HepG2 (cell line): Measurements from ENCODE around the gene HSP90AA1. TPM values are rescaled to one million over a fixed set of nuclear protein-coding genes. Genes with fewer than 3 reads are reported as not detected.

ENCODE experiments used
- ATM ChIP-seq: fragments of 450-650 bp; IDR thresholded peaks from 2 replicates; pipeline ENCODE4 v1.7.1; 2017; ENCODE audit warnings: mild to moderate bottlenecking, borderline replicate concordance
- HMGXB4 ChIP-seq, 2 experiments: sonication (generic) in 1 of 2; formaldehyde crosslinking in 1 of 2; IDR thresholded peaks; 2 replicates each; pipeline versions ENCODE4 v1.4.0 to v1.6.1; 2018 to 2020; ENCODE audit warnings: missing genetic modification reagents in 2 of 2, borderline replicate concordance in 1 of 2, low read depth in 1 of 2, mild to moderate bottlenecking in 1 of 2, missing biosample characterization in 1 of 2
- IKZF4 ChIP-seq: sonication (generic); formaldehyde crosslinking; IDR thresholded peaks from 2 replicates; pipeline ENCODE4 v1.5.1; 2020; ENCODE audit warnings: borderline replicate concordance, mild to moderate bottlenecking, low read depth, missing genetic modification reagents; ENCODE audit errors: not compliant biosample characterization
- ISX ChIP-seq: sonication (generic); formaldehyde crosslinking; conservative IDR thresholded peaks from 2 replicates; pipeline ENCODE4 v1.5.0; 2020; ENCODE audit warnings: missing genetic modification reagents
- KAT7 ChIP-seq: IDR thresholded peaks from 2 replicates; pipeline ENCODE4 v1.6.1; 2018; ENCODE audit warnings: borderline replicate concordance, missing compliant biosample characterization
- KDM2A ChIP-seq: sonication (generic); formaldehyde crosslinking; IDR thresholded peaks from 2 replicates; pipeline ENCODE4 v1.4.0; 2020; ENCODE audit warnings: low read depth, missing genetic modification reagents, borderline replicate concordance
- KDM5B ChIP-seq: sonication (generic); formaldehyde crosslinking; IDR thresholded peaks from 2 replicates; pipeline ENCODE4 v1.4.0; 2020; ENCODE audit warnings: missing genetic modification reagents, mild to moderate bottlenecking, borderline replicate concordance
- MAFF ChIP-seq: IDR thresholded peaks from 2 replicates; pipeline ENCODE4 v1.6.1; 2011; ENCODE audit warnings: low read depth, low read length, improper control_type of control experiment
- NR2C2 ChIP-seq: sonication (generic); formaldehyde crosslinking; IDR thresholded peaks from 2 replicates; pipeline ENCODE4 v1.4.0; 2020; ENCODE audit warnings: missing genetic modification reagents, mild to moderate bottlenecking, moderate library complexity, borderline replicate concordance
- NR2F2 ChIP-seq: IDR thresholded peaks from 2 replicates; pipeline ENCODE4 v1.6.1; 2012; ENCODE audit warnings: low read depth, inconsistent platforms, borderline replicate concordance
- PITX1 ChIP-seq: sonication (generic); formaldehyde crosslinking; IDR thresholded peaks from 2 replicates; pipeline ENCODE4 v1.5.1; 2020; ENCODE audit warnings: mild to moderate bottlenecking, missing genetic modification reagents
- REL ChIP-seq: sonication (generic); formaldehyde crosslinking; conservative IDR thresholded peaks from 2 replicates; pipeline ENCODE4 v1.8.0; 2022; ENCODE audit warnings: mild to moderate bottlenecking, missing genetic modification reagents, moderate library complexity
- SAP130 ChIP-seq: IDR thresholded peaks from 2 replicates; pipeline ENCODE4 v1.6.1; 2016; ENCODE audit warnings: low read depth
- SP2 ChIP-seq: sonication (generic); formaldehyde crosslinking; IDR thresholded peaks from 2 replicates; pipeline ENCODE4 v1.5.1; 2020; ENCODE audit warnings: mild to moderate bottlenecking, missing genetic modification reagents
- STAG1 ChIP-seq: sonication (generic); formaldehyde crosslinking; IDR thresholded peaks from 2 replicates; pipeline ENCODE4 v1.4.0; 2020; ENCODE audit warnings: missing genetic modification reagents
- TERF1 ChIP-seq: sonication (generic); formaldehyde crosslinking; IDR thresholded peaks from 2 replicates; pipeline ENCODE4 v1.8.0; 2022; ENCODE audit warnings: mild to moderate bottlenecking, missing genetic modification reagents, moderate library complexity
- THAP11 ChIP-seq: IDR thresholded peaks from 2 replicates; pipeline ENCODE4 v1.6.1; 2016; ENCODE audit warnings: missing biosample characterization, missing genetic modification reagents
- TRIM24 ChIP-seq: sonication (generic); formaldehyde crosslinking; IDR thresholded peaks from 2 replicates; pipeline ENCODE4 v1.8.0; 2022; ENCODE audit warnings: mild to moderate bottlenecking, missing genetic modification reagents
- XRCC5 ChIP-seq: fragments of 200-400 bp; formaldehyde crosslinking; optimal IDR thresholded peaks from 2 replicates; pipeline ENCODE3; 2017; ENCODE audit warnings: mild to moderate bottlenecking, low read length
- ZFX ChIP-seq: sonication (generic); formaldehyde crosslinking; IDR thresholded peaks from 2 replicates; pipeline ENCODE4 v1.4.0; 2020; ENCODE audit warnings: mild to moderate bottlenecking, low read depth, missing genetic modification reagents, moderate library complexity
- ZNF160 ChIP-seq: sonication (generic); formaldehyde crosslinking; IDR thresholded peaks from 2 replicates; pipeline ENCODE4 v1.8.0; 2022; ENCODE audit warnings: mild to moderate bottlenecking, inconsistent platforms, missing genetic modification reagents
- ZNF230 ChIP-seq: sonication (generic); formaldehyde crosslinking; IDR thresholded peaks from 2 replicates; pipeline ENCODE4 v1.4.0; 2020; ENCODE audit warnings: mild to moderate bottlenecking, missing genetic modification reagents
- ZNF460 ChIP-seq: sonication (generic); formaldehyde crosslinking; IDR thresholded peaks from 2 replicates; pipeline ENCODE4 v1.5.1; 2020; ENCODE audit warnings: missing genetic modification reagents, mild to moderate bottlenecking, borderline replicate concordance
- ZNF496 ChIP-seq: sonication (generic); formaldehyde crosslinking; IDR thresholded peaks from 2 replicates; pipeline ENCODE4 v1.8.1; 2023; ENCODE audit warnings: mild to moderate bottlenecking, moderate library complexity, missing genetic modification reagents; ENCODE audit not compliant: insufficient replicate concordance
- ZNF792 ChIP-seq: IDR thresholded peaks from 2 replicates; pipeline ENCODE4 v1.6.1; 2016
- polyA plus RNA-seq, 8 experiments: library from polyadenylated mRNA; depleted of rRNA in 3 of 8; stranded (reverse) in 7 of 8; unstranded in 1 of 8; fragments of >200 nt; fragmentation: Illumina TruSeq in 4 of 8; extraction: Trizol in 4 of 8; gene quantifications; 2 replicates each; pipeline versions ENCODE4 v1.2.1 to v1.2.3, GENCODE V29; 2011 to 2016; ENCODE audit warnings: low read depth in 4 of 8, missing spikeins in 1 of 8, mixed read lengths in 1 of 8; ENCODE audit not compliant: insufficient read depth in 1 of 8
- total RNA-seq, 5 experiments: library from RNA; depleted of rRNA; stranded (reverse); fragments of >200 nt; fragmentation: Illumina TruSeq; extraction: Trizol; gene quantifications; 2 replicates each; pipeline ENCODE4 v1.2.3, GENCODE V29; 2016; ENCODE audit warnings: low read depth in 1 of 5
- TF ChIP-seq, protein P1 (sequence below): sonication (generic); formaldehyde crosslinking; IDR thresholded peaks from 2 replicates; pipeline ENCODE4; 2020; ENCODE audit warnings: missing genetic modification reagents, mild to moderate bottlenecking, borderline replicate concordance

The HSP90AA1 gene
- total and polyA plus RNA-seq, 2 of the 13 experiments (the other 11 are each of a cell fraction or from before 2014, with no cell fraction given) = 262 to 636 TPM

GRCh38 chr14:102096569-102097188 is 9.8 kb upstream of the HSP90AA1 start (continued):
- no peak for TF ChIP-seq ZNF230 (CRISPR knock-in tag)
- peak; percentile 29; the same call in 1 of the 2 replicates for TF ChIP-seq KDM2A
- TF ChIP-seq, protein P1, sequence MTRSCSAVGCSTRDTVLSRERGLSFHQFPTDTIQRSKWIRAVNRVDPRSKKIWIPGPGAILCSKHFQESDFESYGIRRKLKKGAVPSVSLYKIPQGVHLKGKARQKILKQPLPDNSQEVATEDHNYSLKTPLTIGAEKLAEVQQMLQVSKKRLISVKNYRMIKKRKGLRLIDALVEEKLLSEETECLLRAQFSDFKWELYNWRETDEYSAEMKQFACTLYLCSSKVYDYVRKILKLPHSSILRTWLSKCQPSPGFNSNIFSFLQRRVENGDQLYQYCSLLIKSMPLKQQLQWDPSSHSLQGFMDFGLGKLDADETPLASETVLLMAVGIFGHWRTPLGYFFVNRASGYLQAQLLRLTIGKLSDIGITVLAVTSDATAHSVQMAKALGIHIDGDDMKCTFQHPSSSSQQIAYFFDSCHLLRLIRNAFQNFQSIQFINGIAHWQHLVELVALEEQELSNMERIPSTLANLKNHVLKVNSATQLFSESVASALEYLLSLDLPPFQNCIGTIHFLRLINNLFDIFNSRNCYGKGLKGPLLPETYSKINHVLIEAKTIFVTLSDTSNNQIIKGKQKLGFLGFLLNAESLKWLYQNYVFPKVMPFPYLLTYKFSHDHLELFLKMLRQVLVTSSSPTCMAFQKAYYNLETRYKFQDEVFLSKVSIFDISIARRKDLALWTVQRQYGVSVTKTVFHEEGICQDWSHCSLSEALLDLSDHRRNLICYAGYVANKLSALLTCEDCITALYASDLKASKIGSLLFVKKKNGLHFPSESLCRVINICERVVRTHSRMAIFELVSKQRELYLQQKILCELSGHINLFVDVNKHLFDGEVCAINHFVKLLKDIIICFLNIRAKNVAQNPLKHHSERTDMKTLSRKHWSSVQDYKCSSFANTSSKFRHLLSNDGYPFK (CRISPR knock-in tag) = no peak
- no peak for TF ChIP-seq NR2C2 (CRISPR knock-in tag)
- TF ChIP-seq ZFX (CRISPR knock-in tag) = peak; percentile 16; the same call in 1 of the 2 replicates
- TF ChIP-seq XRCC5 = peak; percentile 18
- TF ChIP-seq REL (CRISPR knock-in tag) = no peak
- no peak for TF ChIP-seq PITX1 (CRISPR knock-in tag)
- no peak for TF ChIP-seq KAT7 (CRISPR knock-in tag)
- no peak for TF ChIP-seq NR2F2
- TF ChIP-seq ZNF496 (CRISPR knock-in tag) = no peak
- no peak for TF ChIP-seq ISX (CRISPR knock-in tag)
- TF ChIP-seq ZNF160 = no peak
- TF ChIP-seq TERF1 = no peak
- no peak for TF ChIP-seq SP2 (CRISPR knock-in tag)
- peak; percentile 24; the same call in 1 of the 2 replicates for TF ChIP-seq THAP11 (CRISPR knock-in tag)
- no peak for TF ChIP-seq KDM5B (CRISPR knock-in tag)
- no peak for TF ChIP-seq ZNF792
- peak; percentile 41 for TF ChIP-seq SAP130 (CRISPR knock-in tag)
- TF ChIP-seq MAFF = no peak
- TF ChIP-seq ATM = no peak
- TF ChIP-seq TRIM24 (CRISPR knock-in tag) = no peak
- TF ChIP-seq ZNF460 = no peak
- TF ChIP-seq STAG1 (CRISPR knock-in tag) = peak; percentile 89
- no peak for TF ChIP-seq IKZF4 (CRISPR knock-in tag)
- TF ChIP-seq HMGXB4 (CRISPR knock-in tag; IDR thresholded peaks at IDR 0.05; ENCODE audit: borderline replicate concordance in 1 of 2, low read depth in 1 of 2) = peak; percentile 24 to 34; a peak in 1 of 4 replicates
